ENCODE measurements around the gene PHC2.

PHC2 gene

DNA sequence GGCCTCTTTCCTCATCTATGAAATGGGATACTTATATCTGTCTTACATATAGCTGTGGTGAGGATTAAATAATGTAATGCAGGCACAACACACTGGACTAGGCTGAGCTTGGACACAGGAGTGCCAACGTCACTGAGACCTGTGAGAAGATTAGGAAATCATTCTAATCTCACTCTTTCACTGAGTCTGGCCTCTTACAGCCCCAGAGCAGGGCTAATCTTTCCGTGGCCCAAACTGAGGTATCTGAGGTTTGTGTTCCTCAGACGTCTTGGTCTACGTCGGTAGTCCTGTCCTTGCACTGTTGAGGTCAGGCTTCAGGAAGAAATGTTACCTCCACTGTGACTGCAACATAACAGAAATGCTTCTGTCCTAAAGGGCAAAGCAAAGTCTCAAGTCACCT, 87.4 kb downstream of the PHC2 start:
- TF ChIP-seq REPIN1 (tag by site-specific recombination; IDR thresholded peaks at IDR 0.05; ENCODE audit: low read depth) (no peak), ZXDB (tag by site-specific recombination; IDR thresholded peaks at IDR 0.05) (no peak), ZBTB49 (tag by site-specific recombination; IDR thresholded peaks at IDR 0.05; ENCODE audit: low read depth) (no peak), ZNF426 (tag by site-specific recombination; IDR thresholded peaks at IDR 0.05) (no peak), ZNF610 (tag by site-specific recombination; IDR thresholded peaks at IDR 0.05; ENCODE audit: borderline replicate concordance) (no peak), BCL6B (tag by site-specific recombination; IDR thresholded peaks at IDR 0.05) (no peak), ZNF239 (tag by site-specific recombination; IDR thresholded peaks at IDR 0.05) (no peak), ZNF585B (tag by site-specific recombination; IDR thresholded peaks at IDR 0.05) (no peak), ZNF701 (tag by site-specific recombination; IDR thresholded peaks at IDR 0.05) (no peak), ZNF510 (tag by site-specific recombination; IDR thresholded peaks at IDR 0.05; ENCODE audit: insufficient replicate concordance) (no peak), GLI4 (tag by site-specific recombination; IDR thresholded peaks at IDR 0.05) (no peak), FEZF1 (tag by site-specific recombination; IDR thresholded peaks at IDR 0.05) (no peak), ZNF404 (tag by site-specific recombination; IDR thresholded peaks at IDR 0.05) (no peak), ZNF10 (tag by site-specific recombination; IDR thresholded peaks at IDR 0.05) (no peak), HOXD13 (CRISPR knock-in tag; IDR thresholded peaks at IDR 0.05; ENCODE audit: borderline replicate concordance) (no peak)
- TF ChIP-seq, protein P1, sequence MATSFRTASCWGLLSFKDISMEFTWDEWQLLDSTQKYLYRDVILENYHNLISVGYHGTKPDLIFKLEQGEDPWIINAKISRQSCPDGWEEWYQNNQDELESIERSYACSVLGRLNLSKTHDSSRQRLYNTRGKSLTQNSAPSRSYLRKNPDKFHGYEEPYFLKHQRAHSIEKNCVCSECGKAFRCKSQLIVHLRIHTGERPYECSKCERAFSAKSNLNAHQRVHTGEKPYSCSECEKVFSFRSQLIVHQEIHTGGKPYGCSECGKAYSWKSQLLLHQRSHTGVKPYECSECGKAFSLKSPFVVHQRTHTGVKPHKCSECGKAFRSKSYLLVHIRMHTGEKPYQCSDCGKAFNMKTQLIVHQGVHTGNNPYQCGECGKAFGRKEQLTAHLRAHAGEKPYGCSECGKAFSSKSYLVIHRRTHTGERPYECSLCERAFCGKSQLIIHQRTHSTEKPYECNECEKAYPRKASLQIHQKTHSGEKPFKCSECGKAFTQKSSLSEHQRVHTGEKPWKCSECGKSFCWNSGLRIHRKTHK (tag by site-specific recombination; IDR thresholded peaks at IDR 0.05) = no peak
- peaks cover 0 to 54% of the 10 kb centered on the region in 2 experiments; a peak in 2 of 3 replicates for H3K36me3 ChIP-seq (ENCODE audit: control insufficient read depth in 2 of 2, insufficient read depth in 1 of 2, low read length in 2 of 2)
- ChIA-PET POLR2A (no interaction called here), CTCF (interaction anchor here (1.0 kb wide), 1 partner anchor 21 kb away, joined by 5 read pairs; no protein-coding TSS in a partner anchor)
- H3K9me3 ChIP-seq (ENCODE audit: control insufficient read depth, insufficient read depth, low read depth, low read length) = no peaks in the 10 kb centered on the region
- no peak overlapping the region for H3K4me3 ChIP-seq (ENCODE audit: low read depth, low read length)
- peaks cover 40% of the 10 kb centered on the region for H3K4me1 ChIP-seq (ENCODE audit: control insufficient read depth, insufficient read depth, low read length)
- H3K27ac ChIP-seq (ENCODE audit: extremely low read depth, low read depth, low read length) = no peak overlapping the region

DNA sequence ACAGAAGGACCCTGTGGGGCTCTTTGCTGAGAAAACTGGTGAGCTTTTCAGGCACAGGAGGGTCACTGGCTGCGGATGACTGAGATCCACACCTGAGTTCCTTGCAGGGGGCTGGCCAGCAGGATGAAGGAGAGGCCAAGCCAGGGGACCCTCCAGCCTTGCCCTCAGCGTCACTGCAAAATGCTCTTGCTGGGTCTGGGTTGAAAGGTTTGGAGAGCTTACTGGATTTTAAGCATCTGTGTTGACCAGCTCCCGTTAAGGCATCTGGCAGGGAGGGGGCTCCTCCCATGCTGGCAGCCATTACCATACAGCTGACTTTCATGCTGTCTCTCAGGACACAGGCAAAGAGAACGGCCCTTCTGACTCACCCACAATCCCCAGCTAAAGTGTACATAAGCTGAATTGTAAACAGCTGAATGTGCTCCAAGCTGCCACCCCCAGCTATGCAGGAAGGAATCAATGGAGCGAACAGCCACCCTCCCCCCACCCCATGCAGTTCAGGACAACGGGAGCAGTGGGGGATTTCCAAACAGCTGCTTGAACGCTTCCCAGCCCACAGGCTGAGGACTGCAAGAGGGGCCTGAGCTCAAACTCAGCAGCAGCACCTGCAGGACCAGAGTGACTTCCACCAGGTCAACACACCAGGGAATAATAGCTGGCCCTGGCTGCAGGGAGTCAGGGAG, 88.7 kb downstream of the PHC2 start:
- CTCF ChIA-PET = interaction anchor here (0.5 to 1.4 kb wide), 3 partner anchors 22 to 247 kb away, joined by 3 to 11 read pairs (median 5); no protein-coding TSS in a partner anchor
- POLR2A ChIA-PET = interaction anchor here (0.7 to 1.2 kb wide), 3 partner anchors 21 to 1280 kb away, joined by 3 to 4 read pairs (median 3); no protein-coding TSS in a partner anchor
- H3K4me3 ChIP-seq (ENCODE audit: low read depth, low read length) = no peak overlapping the region
- peaks cover 0 to 47% of the 10 kb centered on the region in 2 experiments; a peak in 2 of 3 replicates for H3K36me3 ChIP-seq (ENCODE audit: control insufficient read depth in 2 of 2, insufficient read depth in 1 of 2, low read length in 2 of 2)
- peaks cover 28% of the 10 kb centered on the region for H3K4me1 ChIP-seq (ENCODE audit: control insufficient read depth, insufficient read depth, low read length)
- H3K9me3 ChIP-seq (ENCODE audit: control insufficient read depth, insufficient read depth, low read depth, low read length) = no peaks in the 10 kb centered on the region
- peak overlapping the region; percentile 26; the same call in 1 of the 2 replicates for H3K27ac ChIP-seq (ENCODE audit: extremely low read depth, low read depth, low read length)
- TF ChIP-seq ZNF548 (tag by site-specific recombination; IDR thresholded peaks at IDR 0.05) (no peak), ZNF114 (tag by site-specific recombination; IDR thresholded peaks at IDR 0.05) (no peak), ZNF600 (tag by site-specific recombination; IDR thresholded peaks at IDR 0.05) (peak; percentile 95), ZNF48 (tag by site-specific recombination; IDR thresholded peaks at IDR 0.05) (no peak), ZBTB1 (tag by site-specific recombination; IDR thresholded peaks at IDR 0.05) (no peak), ZNF362 (tag by site-specific recombination; IDR thresholded peaks at IDR 0.05) (no peak), ZBTB20 (tag by site-specific recombination; IDR thresholded peaks at IDR 0.05) (peak; percentile 68), ZNF341 (tag by site-specific recombination; IDR thresholded peaks at IDR 0.05; ENCODE audit: low read depth) (peak; percentile 98), ZNF561 (tag by site-specific recombination; IDR thresholded peaks at IDR 0.05; ENCODE audit: borderline replicate concordance) (peak; percentile 82; the same call in 1 of the 2 replicates), ZNF174 (tag by site-specific recombination; IDR thresholded peaks at IDR 0.05) (no peak), TRIM28 (IDR thresholded peaks at IDR 0.05; ENCODE audit: borderline replicate concordance, low read length) (peak; percentile 94)
- TF ChIP-seq, protein P2, sequence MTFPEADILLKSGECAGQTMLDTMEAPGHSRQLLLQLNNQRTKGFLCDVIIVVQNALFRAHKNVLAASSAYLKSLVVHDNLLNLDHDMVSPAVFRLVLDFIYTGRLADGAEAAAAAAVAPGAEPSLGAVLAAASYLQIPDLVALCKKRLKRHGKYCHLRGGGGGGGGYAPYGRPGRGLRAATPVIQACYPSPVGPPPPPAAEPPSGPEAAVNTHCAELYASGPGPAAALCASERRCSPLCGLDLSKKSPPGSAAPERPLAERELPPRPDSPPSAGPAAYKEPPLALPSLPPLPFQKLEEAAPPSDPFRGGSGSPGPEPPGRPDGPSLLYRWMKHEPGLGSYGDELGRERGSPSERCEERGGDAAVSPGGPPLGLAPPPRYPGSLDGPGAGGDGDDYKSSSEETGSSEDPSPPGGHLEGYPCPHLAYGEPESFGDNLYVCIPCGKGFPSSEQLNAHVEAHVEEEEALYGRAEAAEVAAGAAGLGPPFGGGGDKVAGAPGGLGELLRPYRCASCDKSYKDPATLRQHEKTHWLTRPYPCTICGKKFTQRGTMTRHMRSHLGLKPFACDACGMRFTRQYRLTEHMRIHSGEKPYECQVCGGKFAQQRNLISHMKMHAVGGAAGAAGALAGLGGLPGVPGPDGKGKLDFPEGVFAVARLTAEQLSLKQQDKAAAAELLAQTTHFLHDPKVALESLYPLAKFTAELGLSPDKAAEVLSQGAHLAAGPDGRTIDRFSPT (tag by site-specific recombination; IDR thresholded peaks at IDR 0.05) = no peak
